IMR-90 (cell line): ENCODE results near the gene CHRFAM7A. TPM values are rescaled to one million over a fixed set of nuclear protein-coding genes. Genes with fewer than 3 reads are reported as not detected.
"Not testable (repeated sequence)": the region's sequence is repeated elsewhere in the genome, so short reads cannot be mapped to it uniquely, and the experiment has no call there.

ENCODE experiments used
- ATAC-seq: fragments of 200-7000 bp; cut with Tn5 transposase; 2 replicates; pipeline ENCODE4 v1.9.1; 2020; ENCODE audit warnings: low read depth, mild to moderate bottlenecking, moderate library complexity
- BruUV-seq: library from RNA; stranded (reverse); fragments of 400-500 nt; replicated peaks from 2 replicates; lab custom pipeline; 2021; lab: Mats Ljungman, UMichigan
- CTCF ChIA-PET: fragments of 300-600 bp; formaldehyde crosslinking; extraction: SDS; loops from one replicate; lab custom pipeline; 2021; ENCODE audit warnings: antibody characterized with exemption; lab: Yijun Ruan, JAX
- POLR2A ChIA-PET: fragments of 300-600 bp; sonication (Branson Sonifier 250); formaldehyde crosslinking; loops from one replicate; lab custom pipeline; 2022; ENCODE audit warnings: antibody characterized with exemption; ENCODE audit not compliant: unreplicated experiment; lab: Charles Lee
- DNase-seq: peaks from one replicate; pipeline ENCODE4 v3.0.0; 2013
- H2AFZ ChIP-seq: replicated peaks from 2 replicates; pipeline ENCODE3; 2013; ENCODE audit warnings: low read length, mild to moderate bottlenecking; ENCODE audit not compliant: poor library complexity
- H2AK5ac ChIP-seq: 2 replicates; pipeline ENCODE4 v1.6.1; 2013; ENCODE audit warnings: low read depth, low read length, inconsistent platforms
- H2AK9ac ChIP-seq: replicated peaks from 2 replicates; pipeline ENCODE3; 2013; ENCODE audit warnings: mild to moderate bottlenecking, low read depth, low read length, moderate library complexity; ENCODE audit not compliant: poor library complexity
- H2BK120ac ChIP-seq: 2 replicates; pipeline ENCODE4 v1.6.1; 2013; ENCODE audit warnings: low read depth, low read length, inconsistent platforms
- H2BK15ac ChIP-seq: 3 replicates; pipeline ENCODE4 v1.6.1; 2013; ENCODE audit warnings: low read depth, low read length, inconsistent platforms
- H2BK20ac ChIP-seq: 2 replicates; pipeline ENCODE4 v1.6.1; 2013; ENCODE audit warnings: low read depth, mild to moderate bottlenecking, inconsistent platforms, low read length, moderate library complexity
- H2BK5ac ChIP-seq: 2 replicates; pipeline ENCODE4 v1.6.1; 2013; ENCODE audit warnings: mild to moderate bottlenecking, low read depth, low read length, inconsistent platforms; ENCODE audit not compliant: poor library complexity, severe bottlenecking
- H3K14ac ChIP-seq: replicated peaks from 2 replicates; pipeline ENCODE4 v1.6.1; 2013; ENCODE audit warnings: low read depth, low read length, inconsistent platforms
- H3K18ac ChIP-seq: 2 replicates; pipeline ENCODE4 v1.6.1; 2013; ENCODE audit warnings: low read depth, low read length, control low read depth
- H3K23ac ChIP-seq: 2 replicates; pipeline ENCODE4 v1.6.1; 2013; ENCODE audit warnings: low read depth, low read length, inconsistent platforms
- H3K27ac ChIP-seq: 2 replicates; pipeline ENCODE4 v1.5.1; 2013; ENCODE audit warnings: mild to moderate bottlenecking, control low read depth, low read length; ENCODE audit not compliant: insufficient read depth
- H3K27me3 ChIP-seq: 2 replicates; pipeline ENCODE4 v1.6.1; 2013; ENCODE audit warnings: low read length; ENCODE audit not compliant: control insufficient read depth, insufficient read depth
- H3K36me3 ChIP-seq: 2 replicates; pipeline ENCODE4 v1.6.1; 2013; ENCODE audit warnings: low read length, mixed read lengths; ENCODE audit not compliant: control insufficient read depth, insufficient read depth
- H3K4ac ChIP-seq: 2 replicates; pipeline ENCODE4 v1.6.1; 2013; ENCODE audit warnings: low read depth, low read length, inconsistent platforms
- H3K4me1 ChIP-seq: 2 replicates; pipeline ENCODE4 v1.6.1; 2013; ENCODE audit warnings: low read length, mixed read lengths; ENCODE audit not compliant: control insufficient read depth, insufficient read depth
- H3K4me2 ChIP-seq: 2 replicates; pipeline ENCODE4 v1.6.1; 2013; ENCODE audit warnings: low read depth, mild to moderate bottlenecking, control low read depth, low read length, moderate library complexity
- H3K4me3 ChIP-seq: 2 replicates; pipeline ENCODE4 v1.5.1; 2013; ENCODE audit warnings: low read depth, mild to moderate bottlenecking, control low read depth, low read length, moderate library complexity; ENCODE audit not compliant: insufficient read depth
- H3K56ac ChIP-seq: 2 replicates; pipeline ENCODE4 v1.6.1; 2013; ENCODE audit warnings: low read length, inconsistent platforms; ENCODE audit not compliant: insufficient read depth; ENCODE audit errors: extremely low read depth
- H3K79me1 ChIP-seq, 2 experiments: 2 replicates each; pipeline ENCODE4 v1.6.1; 2013; ENCODE audit warnings: low read length in 2 of 2, inconsistent platforms in 1 of 2, low read depth in 1 of 2
- H3K9ac ChIP-seq: 2 replicates; pipeline ENCODE4 v1.6.1; 2013; ENCODE audit warnings: low read depth, low read length, control low read depth
- H3K9me1 ChIP-seq: 2 replicates; pipeline ENCODE4 v1.6.1; 2013; ENCODE audit warnings: low read length, inconsistent platforms; ENCODE audit not compliant: insufficient read depth
- H3K9me3 ChIP-seq: 2 replicates; pipeline ENCODE4 v1.6.1; 2013; ENCODE audit warnings: low read length; ENCODE audit not compliant: control insufficient read depth, insufficient read depth
- H4K20me1 ChIP-seq: 2 replicates; pipeline ENCODE4 v1.6.1; 2013; ENCODE audit warnings: low read length, inconsistent platforms; ENCODE audit not compliant: insufficient read depth
- H4K5ac ChIP-seq: 2 replicates; pipeline ENCODE4 v1.6.1; 2013; ENCODE audit warnings: mild to moderate bottlenecking, low read depth, low read length, control low read depth
- H4K8ac ChIP-seq, 2 experiments: 2 replicates each; pipeline ENCODE4 v1.6.1; 2013; ENCODE audit warnings: low read depth in 2 of 2, low read length in 2 of 2, control low read depth in 1 of 2, inconsistent platforms in 1 of 2
- H4K91ac ChIP-seq: 2 replicates; pipeline ENCODE4 v1.6.1; 2013; ENCODE audit warnings: low read depth, low read length, inconsistent platforms; ENCODE audit not compliant: insufficient read depth
- WGBS, 2 experiments: methylation state at CpG; one replicate each; pipeline versions ENCODE4 v1.1.5 to v1.1.7; 2013; ENCODE audit warnings: missing lambda C conversion rate in 2 of 2; ENCODE audit not compliant: insufficient read length in 1 of 2; ENCODE audit errors: extremely low coverage in 2 of 2; 5-methylcytosine and 5-hydroxymethylcytosine counted together
- dilution Hi-C: fragments of 300-500 bp; cut with HindIII; formaldehyde crosslinking; loops from one replicate; pipeline ENCODE4 v1.14.3; 2018; ENCODE audit warnings: low sequenced_read_pairs; ENCODE audit not compliant: unreplicated experiment
- in situ Hi-C: fragments of 300-500 bp; cut with MboI; formaldehyde crosslinking; loops from 3 replicates; pipeline ENCODE4 v1.14.3; 2019; ENCODE audit warnings: low sequenced_read_pairs, inconsistent platforms, mixed read lengths
- intact Hi-C: fragments of 100-400 bp; cut with micrococcal nuclease; formaldehyde crosslinking; loops from 2 replicates; pipeline ENCODE4 v1.10.0; 2022
- polyA plus RNA-seq, 3 experiments: library from polyadenylated mRNA; depleted of rRNA; stranded (reverse); fragments of >200 nt; gene quantifications; 2 replicates each; pipeline ENCODE4 v1.2.3, GENCODE V29; 2012; ENCODE audit warnings: low replicate concordance in 1 of 3
- total RNA-seq: library from RNA; depleted of rRNA; stranded (reverse); fragments of >200 nt; gene quantifications from 2 replicates; pipeline ENCODE4 v1.2.3, GENCODE V29; 2012

CHRFAM7A gene
- total and polyA plus RNA-seq, 2 of the 4 experiments (the other 2 are of a cell fraction), result 0.18 TPM; not detected in 1

- H4K8ac ChIP-seq, H2BK15ac ChIP-seq, H2AFZ ChIP-seq, H4K20me1 ChIP-seq, dilution Hi-C loops, H3K27me3 ChIP-seq, H3K4me1 ChIP-seq, POLR2A ChIA-PET, H3K9ac ChIP-seq, ATAC-seq, BruUV-seq, H3K4ac ChIP-seq, intact Hi-C loops, H2AK5ac ChIP-seq, H2BK120ac ChIP-seq, H3K4me2 ChIP-seq, H3K9me1 ChIP-seq, H2BK20ac ChIP-seq, CTCF ChIA-PET, H3K79me1 ChIP-seq, H2AK9ac ChIP-seq, H3K14ac ChIP-seq, DNase-seq, H3K56ac ChIP-seq, H4K91ac ChIP-seq, in situ Hi-C loops, H3K23ac ChIP-seq, H4K5ac ChIP-seq, H3K4me3 ChIP-seq, H2BK5ac ChIP-seq, H3K9me3 ChIP-seq, H3K18ac ChIP-seq, H3K36me3 ChIP-seq, H3K27ac ChIP-seq: not testable (repeated sequence)
- no CpG with 5 or more reads among the region's 5 CpGs for WGBS, 2 experiments
These were observed 72.3 kb downstream of the CHRFAM7A start for GRCh38 chr15:30321063-30321462.

DNA sequence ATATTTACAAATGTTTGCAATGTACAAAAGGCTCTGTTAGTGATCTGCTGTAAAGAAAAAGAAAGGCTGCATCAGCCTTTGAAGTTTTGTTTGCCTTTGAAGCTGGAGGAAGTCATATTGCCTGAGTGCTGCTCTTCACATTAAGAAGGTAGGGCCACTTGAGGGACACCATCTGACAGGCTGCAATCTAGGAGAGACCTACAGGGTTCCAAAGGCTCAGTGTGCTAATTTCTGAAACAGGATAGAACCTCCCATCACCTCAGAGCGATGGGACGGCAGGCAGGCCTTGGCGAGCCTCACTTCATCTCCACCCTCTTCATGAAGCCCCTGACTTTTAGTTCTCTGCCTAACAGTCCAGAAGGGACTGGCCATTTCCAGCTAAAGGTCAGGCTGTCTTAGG lies 77.6 kb downstream of the CHRFAM7A start:
- H3K27me3 ChIP-seq, H3K18ac ChIP-seq, H2BK15ac ChIP-seq, BruUV-seq, H3K4ac ChIP-seq, H2AFZ ChIP-seq, H3K9me3 ChIP-seq, H2AK5ac ChIP-seq, H2BK120ac ChIP-seq, H3K23ac ChIP-seq, H3K14ac ChIP-seq, H3K4me3 ChIP-seq, H3K27ac ChIP-seq, H3K79me1 ChIP-seq, H4K5ac ChIP-seq, H4K8ac ChIP-seq, CTCF ChIA-PET, H3K9me1 ChIP-seq, H3K56ac ChIP-seq, H3K4me1 ChIP-seq, intact Hi-C loops, H2AK9ac ChIP-seq, H2BK20ac ChIP-seq, dilution Hi-C loops, DNase-seq, H3K9ac ChIP-seq, H2BK5ac ChIP-seq, H3K4me2 ChIP-seq, ATAC-seq, POLR2A ChIA-PET, H3K36me3 ChIP-seq, H4K20me1 ChIP-seq, in situ Hi-C loops, H4K91ac ChIP-seq: not testable (repeated sequence)
- WGBS, 2 experiments, result no CpG with 5 or more reads among the region's 3 CpGs
